Adipose tissue (tissue), 3 donors: Measurements from ENCODE around the gene AQP7. TPM values are rescaled to one million over a fixed set of nuclear protein-coding genes. Genes with fewer than 3 reads are reported as not detected.
"Not testable (repeated sequence)": the region's sequence is repeated elsewhere in the genome, so short reads cannot be mapped to it uniquely, and the experiment has no call there.

Experiments used
- H3K27ac ChIP-seq: one replicate; pipeline ENCODE4 v1.5.1; 2013; ENCODE audit warnings: low read depth, low read length
- WGBS, 3 donors: extraction: QIAGEN DNeasy Blood & Tissue Kit; methylation state at CpG; one replicate each; pipeline ENCODE4 v1.1.7; 2013; 5-methylcytosine and 5-hydroxymethylcytosine counted together
- polyA plus RNA-seq, 3 donors: library from polyadenylated mRNA; stranded (reverse); fragments of 200-250 nt; gene quantifications; one replicate each; pipeline ENCODE4 v1.2.3, GENCODE V29; 2013
- donor health status: healthy with polysubstance abuse.
- donor health status: Bipolar disorder and iron deficiency.
- donor health status: healthy.

Gene AQP7
- 100 to 1,000 TPM in 2 of 3 donors, 10 to 100 TPM in 1; 42.7 to 548 (median 258) TPM for polyA plus RNA-seq

DNA sequence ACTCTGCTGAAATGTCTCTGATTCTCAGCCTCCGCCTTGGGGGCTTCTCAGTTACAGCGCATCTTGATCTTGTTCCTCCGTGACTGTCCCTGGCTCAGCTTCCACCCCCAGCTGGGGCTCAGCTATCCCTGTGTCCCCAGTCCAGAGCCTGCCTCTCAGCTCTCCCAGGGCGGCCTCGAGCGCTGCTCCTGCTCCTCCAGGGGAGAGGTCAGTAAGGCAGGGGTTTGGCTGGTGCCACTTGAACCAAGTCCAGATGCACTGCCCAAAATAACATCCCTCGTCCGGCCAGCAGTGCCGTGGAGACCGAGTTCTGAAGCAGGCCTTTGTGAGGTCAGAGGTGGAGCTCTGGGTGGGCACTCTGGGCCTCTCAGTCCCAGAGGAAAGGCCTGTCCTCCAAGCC is at the start of gene AQP7:
AQP7 (minus strand) TSS at position 198 of the 400 bp plus-strand sequence. CDS start 1,306 bp downstream, outside the sequence.
- 30 to 83% (median 51%) methylated on average over 10 of the region's 10 CpGs for WGBS, 3 donors

GRCh38 chr9:33450621-33451146 is 48.3 kb upstream of the AQP7 start:
- 92 to 96% (median 94%) methylated on average over 4 of the region's 4 CpGs for WGBS, 3 donors
- H3K27ac ChIP-seq, result no peak overlapping the region

More for the DNA sequence above, at the start of gene AQP7:
- not testable (repeated sequence) for H3K27ac ChIP-seq

GRCh38 chr9:33449715-33450114 is 47.3 kb upstream of the AQP7 start:
- no peak overlapping the region for H3K27ac ChIP-seq
- WGBS, 3 donors, result 92 to 96% (median 95%) methylated on average over 5 of the region's 5 CpGs

- 30 to 42% (median 35%) methylated on average over 19 to 20 of the region's 20 CpGs for WGBS, 3 donors
These were observed 45.6 kb upstream of the AQP7 start for GRCh38 chr9:33447799-33448553.

DNA sequence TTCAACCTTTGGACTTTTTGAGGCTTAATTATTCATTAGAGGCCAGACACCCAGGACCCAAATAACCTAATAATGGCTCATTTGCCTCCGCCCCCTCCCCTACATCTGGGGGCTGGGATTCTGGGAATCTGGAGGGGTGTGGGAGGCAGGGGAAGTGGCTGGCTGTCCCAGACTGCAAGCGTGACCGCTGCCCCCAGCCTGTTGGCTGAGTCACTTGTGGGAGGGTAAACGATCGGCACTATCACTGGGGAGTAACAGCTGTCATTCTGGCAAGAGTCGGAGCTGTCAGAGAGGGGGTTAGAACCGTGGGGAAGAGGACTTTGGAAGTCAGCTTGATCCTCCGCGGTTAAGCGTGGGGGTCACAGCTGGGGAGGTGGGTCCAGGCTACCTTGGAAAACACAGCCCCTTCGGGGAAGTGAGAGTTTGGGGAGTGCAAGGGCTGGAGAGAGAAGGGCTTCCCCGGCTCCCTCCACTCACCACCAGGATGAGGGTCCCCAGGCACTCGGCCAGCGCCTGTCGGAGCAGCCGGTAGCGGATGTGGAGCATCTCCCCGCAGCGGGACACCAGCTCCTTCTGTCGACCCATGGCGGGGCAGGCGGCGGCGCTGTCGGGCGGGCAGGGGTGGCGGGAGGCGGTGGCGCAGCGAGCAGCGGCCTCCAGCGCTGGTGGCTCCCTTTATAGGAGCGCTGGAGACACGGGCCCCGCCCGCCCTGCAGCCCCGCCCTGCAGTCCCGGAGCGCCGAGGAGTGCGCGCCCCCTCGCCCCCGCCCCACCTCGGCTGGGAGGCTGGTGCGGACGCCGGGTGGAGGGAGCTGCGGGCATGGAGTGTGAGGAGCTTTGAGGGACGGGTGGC is 44.8 kb upstream of the AQP7 start, which contains the start of gene AQP3:
AQP3 (minus strand) TSS at position 648 of the 853 bp plus-strand sequence; CDS start at position 585, 63 bp downstream.
- 1 to 4% (median 2%) methylated on average over 42 to 50 of the region's 50 CpGs for WGBS, 3 donors
- H3K27ac ChIP-seq, result no peak within 1 kb of the TSS

More at GRCh38 chr9:33447799-33448553, 45.6 kb upstream of the AQP7 start:
- H3K27ac ChIP-seq, result no peak overlapping the region

DNA sequence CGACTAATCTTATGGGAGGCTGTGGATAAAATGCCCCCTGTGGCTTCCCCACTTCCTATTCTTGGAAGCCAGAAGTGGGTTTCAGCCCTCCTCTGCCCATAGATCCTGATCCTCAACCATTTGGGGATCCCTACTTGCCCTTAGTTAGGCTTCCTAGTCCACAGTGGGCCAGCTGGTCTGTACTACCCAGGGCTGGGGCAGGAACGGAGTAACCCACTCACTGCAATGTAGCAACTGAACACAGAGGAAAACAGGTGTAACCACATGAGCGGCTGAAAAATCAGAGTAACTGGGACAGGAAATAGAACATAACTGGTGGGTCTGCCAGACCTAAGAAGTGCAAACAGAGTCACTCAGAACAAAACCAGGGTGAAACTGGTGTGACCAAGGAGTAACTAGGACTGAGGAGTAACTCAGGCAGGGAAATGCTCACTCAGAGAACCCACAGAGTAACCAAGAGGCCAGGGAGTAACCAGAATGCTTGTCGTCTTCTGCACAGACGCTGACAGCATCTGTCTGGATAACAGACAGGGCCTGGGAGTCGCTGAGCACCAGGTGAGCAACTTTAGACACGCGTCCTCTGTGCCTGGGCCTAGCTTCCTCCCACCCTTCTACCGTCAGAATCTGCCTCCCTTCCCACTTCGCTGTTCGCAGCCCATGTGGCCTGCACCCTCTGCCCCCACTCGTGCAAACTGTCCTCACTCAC is 44.0 kb upstream of the AQP7 start:
- 44 to 59% (median 45%) methylated on average over 12 of the region's 12 CpGs for WGBS, 3 donors
- no peak overlapping the region for H3K27ac ChIP-seq

DNA sequence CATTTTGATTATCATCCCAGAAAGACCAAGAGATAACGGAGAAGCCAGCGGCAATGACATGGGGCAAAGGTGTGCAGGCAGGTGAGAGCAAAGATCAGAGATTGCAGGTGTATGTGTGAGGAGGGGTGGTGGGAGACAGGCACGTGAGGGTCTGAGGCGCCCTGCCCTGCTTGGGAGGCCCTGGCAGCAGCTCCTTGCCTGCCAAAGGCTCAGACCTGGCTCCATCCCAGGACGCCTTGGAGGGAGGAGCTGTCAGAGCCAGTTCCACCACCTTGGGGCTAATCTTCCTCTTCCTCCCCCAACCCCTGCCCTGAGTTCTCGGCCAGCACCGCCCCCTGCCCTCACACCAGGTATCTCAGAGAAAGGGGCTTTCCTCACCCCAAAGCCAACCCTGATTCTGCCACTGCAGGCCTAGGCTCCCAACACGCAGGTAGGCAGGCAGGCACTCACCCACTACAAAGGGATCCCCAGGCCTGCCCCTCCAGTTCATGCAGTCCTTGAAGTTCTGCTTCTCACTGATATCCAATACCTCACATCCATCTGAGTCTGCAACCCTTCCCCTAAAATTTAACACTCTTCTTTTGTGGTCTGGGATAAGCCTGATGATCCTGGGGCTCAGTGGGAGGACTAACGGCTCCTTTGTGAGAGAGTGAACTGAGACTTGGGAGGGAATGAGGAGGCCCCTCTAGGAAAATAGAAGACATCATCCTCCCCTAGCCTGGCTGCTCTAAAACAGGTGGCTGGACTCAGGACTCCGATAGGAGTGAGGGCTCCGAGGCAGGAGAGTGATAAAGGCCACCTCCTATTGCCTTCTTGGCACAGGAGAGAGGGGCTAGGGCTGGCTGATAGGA is 43.2 kb upstream of the AQP7 start:
- H3K27ac ChIP-seq, result no peak overlapping the region
- 56 to 87% (median 81%) methylated on average over 10 to 11 of the region's 11 CpGs for WGBS, 3 donors

DNA sequence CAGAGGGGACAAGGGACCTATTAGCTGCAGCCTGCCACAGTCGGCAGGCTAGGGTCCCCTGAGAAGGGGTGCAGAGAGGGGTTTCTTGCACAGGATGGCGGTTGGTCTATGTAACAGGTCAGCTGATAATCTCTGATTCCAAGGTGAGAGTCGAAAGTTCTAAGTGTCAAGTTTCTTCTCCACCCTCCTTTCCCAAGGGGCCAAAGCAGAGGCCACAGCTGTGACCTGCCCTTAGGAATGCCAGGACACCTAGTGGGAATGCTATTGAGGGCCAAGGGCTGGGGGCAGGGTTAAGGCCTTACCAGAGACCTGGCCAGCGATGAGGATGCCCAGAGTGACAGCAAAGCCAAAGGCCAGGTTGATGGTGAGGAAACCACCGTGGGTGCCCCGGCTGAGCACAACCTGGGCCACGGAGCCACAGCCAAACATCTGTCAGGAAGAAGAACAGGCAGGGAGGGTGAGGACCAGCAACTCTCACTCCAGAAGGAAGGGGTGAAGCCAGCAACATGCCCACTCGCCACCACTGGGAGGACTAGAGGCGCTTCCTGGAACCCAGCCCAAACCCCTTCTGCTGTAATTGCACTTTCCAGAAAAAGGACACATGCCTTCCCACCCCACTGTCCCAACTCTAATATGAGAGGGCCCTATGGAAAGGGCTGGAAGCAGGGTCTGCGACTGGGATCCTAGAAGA is 41.2 kb upstream of the AQP7 start:
- 81 to 86% (median 86%) methylated on average over 10 of the region's 10 CpGs for WGBS, 3 donors

DNA sequence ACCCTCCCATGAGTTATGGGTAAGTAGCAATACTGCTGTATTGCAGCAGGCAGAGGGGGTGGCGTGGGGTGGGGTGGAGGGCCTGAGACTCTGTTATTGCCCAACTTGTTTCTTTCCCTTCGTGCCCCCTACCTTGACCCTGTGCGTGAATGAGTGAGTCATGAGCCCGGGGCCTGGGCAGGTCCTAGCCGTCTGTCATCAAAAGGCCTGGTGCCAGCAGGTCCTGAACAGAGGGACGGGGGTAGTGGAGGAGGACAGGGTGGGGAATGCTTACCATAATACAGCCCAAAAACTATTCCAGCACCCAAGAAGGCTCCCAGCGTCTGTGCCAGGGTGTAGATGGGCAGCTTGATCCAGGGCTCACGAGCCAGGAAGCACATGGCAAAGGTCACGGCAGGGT is 40.7 kb upstream of the AQP7 start:
- H3K27ac ChIP-seq, result no peak overlapping the region
- 85 to 90% (median 86%) methylated on average over 9 of the region's 9 CpGs for WGBS, 3 donors

More for the DNA sequence above, 41.2 kb upstream of the AQP7 start:
- H3K27ac ChIP-seq, result no peak overlapping the region

GRCh38 chr9:33442125-33442524 is 39.8 kb upstream of the AQP7 start:
- WGBS, 3 donors, result 94% methylated on average over 15 of the region's 15 CpGs
- no peak overlapping the region for H3K27ac ChIP-seq

DNA sequence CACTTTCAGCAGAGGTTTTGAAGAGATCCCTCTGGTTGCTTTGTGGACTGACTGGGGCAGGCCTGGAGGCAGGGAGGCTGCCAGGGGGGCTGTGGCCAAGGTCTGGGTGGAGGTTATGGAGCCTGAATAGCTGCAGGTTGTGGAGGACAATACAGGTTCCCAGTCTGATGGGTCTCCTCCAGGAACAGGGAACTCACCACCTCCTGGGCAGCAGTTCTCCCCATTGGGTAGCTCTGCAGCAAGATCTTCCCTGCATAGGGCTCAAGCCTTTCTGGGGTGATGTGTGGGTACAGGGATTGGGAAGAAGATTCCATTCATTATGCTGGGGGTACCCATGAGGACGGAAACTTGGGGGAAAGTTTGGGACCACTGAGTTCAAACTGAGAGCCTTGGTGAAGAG is 38.2 kb upstream of the AQP7 start:
- no peak overlapping the region for H3K27ac ChIP-seq
- 87 to 100% (median 94%) methylated on average over 1 of the region's 1 CpG for WGBS, 3 donors

DNA sequence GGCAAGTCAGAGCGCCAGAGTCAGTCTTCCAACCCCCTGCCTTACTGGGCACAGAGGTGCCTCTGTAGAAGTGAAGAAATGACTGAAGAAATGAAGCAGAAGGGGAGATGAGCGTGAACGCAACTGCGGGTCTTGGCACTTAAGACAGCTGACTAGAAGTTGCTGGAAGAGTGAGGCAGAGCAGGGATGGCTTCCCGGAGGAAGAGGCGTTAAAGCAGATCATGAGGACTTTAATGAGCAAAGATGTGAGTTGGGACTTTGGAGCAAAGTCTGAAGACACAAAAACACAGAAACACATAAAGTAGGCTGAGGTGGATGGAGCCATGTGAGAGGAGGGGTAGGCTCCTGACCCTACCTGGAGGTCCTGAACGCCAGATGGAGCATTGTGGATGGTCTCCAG is 37.8 kb upstream of the AQP7 start:
- H3K27ac ChIP-seq, result no peak overlapping the region
- 91 to 96% (median 91%) methylated on average over 7 of the region's 7 CpGs for WGBS, 3 donors

- WGBS, 3 donors, result 54 to 62% (median 55%) methylated on average over 6 of the region's 6 CpGs
These were observed 37.4 kb upstream of the AQP7 start for GRCh38 chr9:33439731-33440130.

DNA sequence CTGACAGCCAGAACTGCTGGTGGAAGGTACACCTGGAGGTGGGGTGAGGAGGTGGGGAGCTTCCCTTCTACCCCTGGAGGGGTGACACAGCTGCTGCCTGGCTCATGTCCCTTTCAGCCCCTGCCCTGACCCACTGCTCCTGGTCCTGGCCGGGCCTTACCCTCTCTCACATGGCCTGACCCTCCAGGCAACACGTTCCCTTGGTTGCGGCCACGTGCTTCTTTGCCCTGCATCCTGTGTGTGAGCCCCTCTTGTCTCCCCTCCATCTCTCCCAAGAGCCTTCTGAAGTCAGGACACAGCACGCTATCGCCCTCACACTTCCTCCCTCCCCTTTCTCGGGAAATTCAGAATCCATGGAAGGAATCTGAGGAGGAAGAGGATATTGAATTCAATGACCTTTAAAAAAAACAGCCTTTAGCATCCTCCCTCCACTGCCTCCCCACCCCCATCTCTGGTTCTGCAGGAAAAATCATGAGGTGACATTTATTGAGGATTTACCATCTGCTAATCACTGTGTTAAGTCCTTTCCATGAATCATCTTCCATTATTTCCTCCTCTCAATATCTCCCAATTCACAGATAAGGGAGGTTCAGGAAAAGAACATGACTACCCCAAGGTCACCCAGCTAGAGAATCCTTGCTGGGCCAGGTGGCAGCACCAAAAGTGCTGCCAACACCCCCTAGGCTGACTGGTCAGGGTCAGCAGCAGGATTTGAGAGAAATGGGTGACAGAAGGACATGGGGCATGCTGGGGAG is 36.7 kb upstream of the AQP7 start:
- no peak overlapping the region for H3K27ac ChIP-seq
- WGBS, 3 donors, result 56 to 74% (median 58%) methylated on average over 7 of the region's 7 CpGs

More at GRCh38 chr9:33439731-33440130, 37.4 kb upstream of the AQP7 start:
- H3K27ac ChIP-seq, result no peak overlapping the region

- H3K27ac ChIP-seq, result no peak overlapping the region
- 88 to 96% (median 91%) methylated on average over 1 of the region's 1 CpG for WGBS, 3 donors
These were observed 35.5 kb upstream of the AQP7 start for GRCh38 chr9:33437898-33438297.

DNA sequence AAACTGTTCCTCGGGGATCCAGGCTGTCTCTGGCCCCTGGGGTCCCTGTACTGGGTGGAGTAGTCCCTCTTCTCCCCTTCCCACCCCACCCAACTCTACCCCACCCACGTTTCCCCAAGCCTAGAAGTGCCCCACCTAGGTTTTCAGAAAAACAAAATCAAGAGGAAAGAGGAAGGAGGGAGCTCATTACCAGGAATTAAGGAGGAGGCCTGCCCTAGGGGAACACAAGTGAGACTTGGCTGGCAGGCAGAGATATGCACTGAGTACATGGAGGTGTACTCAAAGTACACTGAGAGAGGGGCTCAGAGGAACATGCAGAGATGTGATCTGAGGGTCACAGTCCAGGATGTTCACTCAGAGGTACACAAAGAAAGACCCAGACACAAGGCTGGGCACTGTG is 34.8 kb upstream of the AQP7 start:
- no peak overlapping the region for H3K27ac ChIP-seq
- 24 to 33% (median 28%) methylated on average over 2 of the region's 2 CpGs for WGBS, 3 donors
